HG03354 (cell line): ENCODE measurements around the gene ANAPC15.

Experiments
- ATAC-seq: cut with Tn5 transposase; IDR thresholded peaks from one replicate; pipeline ENCODE4 v1.9.1; 2021; ENCODE audit warnings: mild to moderate bottlenecking; ENCODE audit not compliant: unreplicated experiment, poor library complexity, severe bottlenecking

The ANAPC15 gene

GRCh38 chr11:72067266-72067665 lies 45.2 kb downstream of the ANAPC15 start:
- ATAC-seq = no peak

DNA sequence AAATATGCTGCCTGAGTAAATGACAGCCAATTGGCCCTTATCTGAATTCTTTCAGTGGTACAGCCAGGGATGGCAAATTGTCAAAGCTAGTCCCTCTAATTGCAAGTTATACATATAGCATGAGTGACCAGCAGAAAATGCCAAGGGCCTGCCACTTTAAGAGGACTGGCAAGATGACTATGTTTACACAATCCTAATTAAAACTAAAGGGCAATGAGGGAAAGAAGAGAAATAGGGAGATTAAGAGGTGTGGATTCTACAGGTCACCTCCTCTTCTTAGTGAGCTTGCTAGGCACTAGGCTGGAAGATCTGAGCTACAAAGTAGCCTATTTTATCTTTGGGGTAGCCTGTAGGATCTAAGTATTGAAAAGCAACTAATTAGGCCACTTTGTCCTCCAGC lies 45.6 kb downstream of the ANAPC15 start:
- ATAC-seq = no peak

GRCh38 chr11:72061739-72062396 lies 50.6 kb downstream of the ANAPC15 start:
- ATAC-seq = no peak
